Stimulated activated CD8-positive, alpha-beta memory T cell treated with anti-CD3 and anti-CD28 coated beads, Interleukin-15, amount 100 ng/mL, for 4 hours (primary cell): Measurements from ENCODE around the gene SYT1.

Source experiments
- DNase-seq, 2 donors: peaks; one replicate each; pipeline ENCODE4 v3.0.0-alpha.2; 2020; ENCODE audit warnings: low read depth in 2 of 2

The SYT1 gene

DNA sequence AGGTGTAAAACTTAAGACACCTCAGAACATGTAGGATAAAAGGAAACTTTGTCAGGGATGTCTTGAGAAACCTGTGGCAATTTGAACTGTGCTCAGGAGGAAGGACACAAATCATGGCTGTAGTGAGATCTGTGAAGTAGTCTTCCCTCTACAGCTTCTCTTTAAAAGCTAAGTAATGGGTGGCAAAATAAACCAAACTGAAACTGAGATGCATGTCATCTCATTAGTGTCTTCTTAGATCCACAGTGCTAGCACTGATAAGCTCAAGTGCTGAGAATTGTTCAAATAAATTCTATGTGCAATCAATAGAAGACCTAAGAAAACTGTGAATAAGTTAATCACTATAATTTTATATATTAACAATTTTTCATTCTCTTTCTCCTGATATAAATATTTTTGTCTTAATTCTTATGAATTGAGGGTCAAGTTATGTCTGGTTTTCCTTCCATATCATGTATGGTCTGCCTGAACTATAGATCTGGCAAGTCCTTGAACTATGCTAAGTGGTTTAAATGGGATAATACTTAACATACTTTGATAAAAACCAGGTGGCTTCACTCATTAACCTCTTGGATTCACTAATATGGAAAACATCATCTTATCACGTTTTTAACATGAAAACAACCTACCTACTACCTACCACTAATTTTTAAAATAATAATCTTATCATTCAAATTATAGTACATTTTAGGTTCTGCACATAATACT lies 27.2 kb downstream of the SYT1 start:
- DNase-seq, result no peak

DNA sequence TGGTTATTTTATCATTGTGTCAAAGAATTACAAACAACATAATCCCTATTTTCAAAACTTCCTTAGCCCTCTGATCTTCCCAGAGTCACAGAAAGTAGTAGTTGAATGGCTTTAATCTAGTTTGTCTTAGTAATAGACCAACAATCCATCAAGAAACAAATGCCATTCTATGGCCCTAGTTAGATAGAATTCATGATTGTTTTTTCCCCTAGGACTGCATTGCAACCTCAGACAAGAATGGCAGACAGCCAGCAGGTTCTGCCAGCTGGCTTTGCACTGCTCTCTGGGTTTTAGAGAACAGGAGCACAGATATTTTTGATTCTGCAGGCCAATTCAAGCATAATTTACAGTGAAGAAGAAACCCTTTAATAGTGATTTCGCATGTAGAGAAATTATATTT lies 33.8 kb downstream of the SYT1 start:
- no peak for DNase-seq

DNA sequence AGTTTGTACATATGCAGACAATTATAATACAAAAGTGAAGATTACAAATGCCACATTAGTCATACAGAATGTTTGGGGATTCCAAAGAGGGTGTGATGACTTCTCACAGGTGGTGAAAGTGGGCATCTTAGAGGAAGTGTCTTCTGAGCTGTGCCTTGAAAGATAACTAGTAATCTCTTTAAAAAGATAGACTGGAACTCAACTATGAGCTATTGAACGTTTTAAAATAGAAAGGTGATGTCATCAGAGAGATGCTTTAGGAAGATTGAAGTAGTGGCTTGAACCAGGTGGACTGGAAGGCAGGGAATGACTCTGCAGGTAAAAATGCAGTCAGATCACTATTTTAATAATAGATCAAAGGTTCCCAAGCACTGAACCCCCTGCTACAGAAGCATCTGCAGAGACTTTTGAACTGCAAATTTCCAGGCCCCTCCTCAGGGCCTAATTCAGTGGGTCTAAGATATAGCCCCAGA lies 50.3 kb downstream of the SYT1 start:
- no peak for DNase-seq

- DNase-seq, result no peak
Measured at GRCh38 chr12:78916845-78917480, 52.4 kb downstream of the SYT1 start.

- no peak for DNase-seq
Measured at GRCh38 chr12:78917513-78917912, 52.9 kb downstream of the SYT1 start.

- DNase-seq, result no peak
Measured at GRCh38 chr12:78918268-78918667, 53.7 kb downstream of the SYT1 start.

DNA sequence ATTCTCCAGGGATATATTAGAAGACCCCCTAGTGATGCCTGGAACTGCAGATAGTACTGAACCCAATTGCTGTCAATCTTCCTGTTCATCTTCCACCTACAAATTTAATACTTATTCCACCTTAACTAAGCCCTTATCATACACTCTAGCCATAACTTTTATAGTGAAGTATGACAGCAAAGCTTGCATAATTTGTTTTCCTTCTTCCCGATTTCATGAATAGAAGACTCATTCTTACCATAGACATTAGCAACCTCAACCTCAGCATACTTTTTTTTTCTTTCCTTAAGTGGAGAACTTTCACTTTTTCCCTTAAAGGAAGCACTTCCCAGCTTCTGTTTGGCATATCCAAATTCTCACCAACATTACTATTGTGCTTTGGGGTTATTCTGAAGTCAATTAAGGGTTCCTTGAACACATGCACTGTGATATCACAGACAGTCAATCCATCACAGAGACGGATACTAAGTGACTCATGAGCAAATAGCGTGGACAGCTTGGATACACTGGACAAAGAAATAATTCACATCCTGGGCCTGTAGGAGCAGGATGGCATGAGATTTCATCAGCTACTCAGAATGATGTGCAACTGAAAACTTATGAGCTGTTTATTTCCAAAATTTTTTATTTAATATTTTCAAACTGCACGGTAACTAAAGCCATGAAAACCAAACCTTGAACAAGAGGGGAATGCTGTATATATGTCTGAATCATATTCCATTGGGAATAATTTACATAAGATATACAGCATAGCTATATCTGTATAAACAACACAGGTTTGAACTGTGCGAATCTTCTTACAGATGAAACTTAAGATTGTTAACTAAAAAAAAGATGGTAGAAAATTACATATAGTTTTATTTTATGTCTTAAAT lies 63.9 kb downstream of the SYT1 start:
- DNase-seq, result no peak

DNA sequence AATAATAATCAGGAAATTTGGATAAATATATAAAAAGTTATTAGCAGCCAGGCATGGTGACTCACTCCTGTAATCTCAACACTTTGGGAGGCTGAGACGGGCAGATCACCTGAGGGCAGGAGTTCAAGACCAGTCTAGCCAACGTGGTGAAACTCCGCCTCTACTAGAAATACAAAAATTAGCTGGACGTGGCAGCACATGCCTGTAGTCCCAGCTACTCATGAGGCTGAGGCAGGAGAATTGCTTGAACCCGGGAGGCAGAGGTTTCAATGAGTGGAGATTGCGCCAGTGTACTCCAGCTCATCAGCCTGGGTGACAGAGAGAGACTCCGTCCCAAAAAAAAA lies 64.5 kb downstream of the SYT1 start:
- DNase-seq, result no peak

GRCh38 chr12:78931466-78931990 lies 67.0 kb downstream of the SYT1 start:
- no peak for DNase-seq

DNA sequence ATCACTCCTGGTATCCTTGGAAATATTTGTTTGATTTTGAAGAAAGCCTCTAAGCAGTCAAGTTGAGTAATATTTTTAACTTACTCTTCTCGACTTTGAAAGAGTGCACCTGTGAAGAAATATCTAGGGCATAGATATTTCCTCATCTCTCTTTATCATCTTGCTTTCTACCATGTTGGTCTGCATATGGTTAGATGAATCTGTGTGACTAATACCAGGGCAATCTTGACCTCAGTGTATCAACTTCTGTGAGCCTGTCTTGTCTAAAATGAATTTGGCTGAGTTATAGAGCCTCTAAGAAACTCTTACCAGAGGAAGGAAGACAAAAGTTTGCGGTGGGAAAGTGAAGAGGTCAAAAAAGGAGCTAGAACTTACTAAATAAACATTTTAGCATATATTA lies 68.4 kb downstream of the SYT1 start:
- DNase-seq, result no peak

DNA sequence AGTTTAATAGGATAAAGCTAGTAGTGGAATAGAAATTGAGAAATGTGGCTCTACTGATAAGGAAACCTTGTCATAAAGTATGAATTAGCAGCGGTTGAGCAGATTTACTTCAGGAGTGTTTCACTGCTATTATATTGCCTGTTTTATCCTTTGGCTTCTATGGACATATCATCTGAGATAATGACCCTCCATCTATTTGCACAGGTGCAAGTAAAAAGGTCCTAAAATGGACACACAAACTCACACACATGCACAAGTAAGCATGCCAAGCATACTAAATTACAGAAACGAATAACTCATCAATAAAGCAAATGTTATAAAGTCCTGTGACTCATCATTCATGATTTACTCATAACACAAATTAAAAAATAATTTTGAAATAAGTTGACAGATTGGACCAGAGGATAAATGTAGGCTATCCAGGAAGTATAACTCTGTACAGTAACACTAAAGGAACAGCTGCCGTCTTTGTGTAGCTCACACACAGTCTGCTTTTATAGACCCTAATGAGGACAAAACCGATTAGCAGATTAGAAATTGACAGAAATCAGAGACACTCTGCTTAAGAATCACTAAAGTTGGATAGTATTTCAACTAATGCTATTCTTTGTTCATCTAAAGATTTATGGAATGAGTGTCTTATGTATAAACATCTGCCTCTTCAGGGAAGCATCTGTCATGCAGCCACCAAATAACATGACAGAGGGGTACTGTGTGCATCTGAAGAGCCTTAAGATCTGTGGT lies 73.9 kb downstream of the SYT1 start:
- DNase-seq, result no peak

DNA sequence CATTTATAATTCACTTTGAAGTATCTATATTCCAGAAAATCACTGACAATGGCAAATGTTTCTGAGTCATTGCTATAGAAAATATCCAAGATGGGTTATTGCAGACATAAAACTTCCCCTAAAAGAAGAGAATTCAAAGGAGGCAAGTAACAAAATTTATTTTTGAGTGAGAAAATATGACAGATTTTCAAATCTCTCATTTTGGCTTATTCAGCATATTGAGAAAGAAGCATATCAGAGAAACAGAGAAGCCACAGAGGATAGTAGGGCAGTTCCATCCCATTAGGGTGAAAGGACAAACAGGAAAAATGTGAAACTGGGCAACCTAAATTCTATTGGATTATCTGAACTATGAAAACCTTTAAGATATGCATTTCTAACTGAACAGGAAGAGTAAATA lies 85.0 kb downstream of the SYT1 start:
- DNase-seq, result no peak

DNA sequence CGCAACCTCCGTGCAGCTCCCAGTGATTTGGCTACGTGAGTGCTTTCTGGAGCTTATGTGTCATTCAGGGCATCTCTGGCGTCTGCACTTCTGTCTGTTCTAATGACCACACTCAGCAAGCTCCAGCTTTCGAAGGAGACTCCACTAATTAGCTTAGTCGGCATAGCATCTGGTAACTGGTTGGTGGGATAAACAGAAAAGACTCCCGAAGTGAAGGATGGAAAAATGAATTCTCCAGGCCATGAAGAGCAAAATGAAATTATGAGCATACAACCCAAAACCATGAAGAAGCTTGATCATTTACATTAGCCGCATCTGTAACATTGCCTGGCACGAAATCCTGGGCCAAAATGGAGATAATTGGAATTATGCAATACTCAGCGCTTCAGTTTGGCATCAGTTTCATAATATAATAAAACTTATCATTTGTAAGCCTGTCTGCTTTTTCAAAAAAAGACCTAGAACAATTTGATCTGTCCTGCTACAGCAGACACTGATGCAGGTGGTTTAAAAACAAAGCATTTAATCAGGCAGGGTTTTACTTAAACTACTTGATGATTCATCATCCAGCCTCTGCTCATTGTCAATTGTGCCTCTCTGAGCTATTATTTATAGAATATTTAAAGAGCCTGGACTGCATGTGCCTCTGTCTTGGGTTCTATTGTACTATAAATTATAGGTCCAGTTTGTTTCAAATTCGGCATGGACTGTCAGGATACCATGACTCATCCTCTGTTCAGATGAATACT lies 87.4 kb downstream of the SYT1 start:
- no peak for DNase-seq

- no peak for DNase-seq
Measured at GRCh38 chr12:78952552-78952929, 88.0 kb downstream of the SYT1 start.

GRCh38 chr12:78958941-78959340 lies 94.4 kb downstream of the SYT1 start:
- DNase-seq, result no peak

- DNase-seq, result no peak
Measured at GRCh38 chr12:78959556-78959955, 95.0 kb downstream of the SYT1 start.

- DNase-seq, result no peak
Measured at GRCh38 chr12:78961171-78961570, 96.6 kb downstream of the SYT1 start.

DNA sequence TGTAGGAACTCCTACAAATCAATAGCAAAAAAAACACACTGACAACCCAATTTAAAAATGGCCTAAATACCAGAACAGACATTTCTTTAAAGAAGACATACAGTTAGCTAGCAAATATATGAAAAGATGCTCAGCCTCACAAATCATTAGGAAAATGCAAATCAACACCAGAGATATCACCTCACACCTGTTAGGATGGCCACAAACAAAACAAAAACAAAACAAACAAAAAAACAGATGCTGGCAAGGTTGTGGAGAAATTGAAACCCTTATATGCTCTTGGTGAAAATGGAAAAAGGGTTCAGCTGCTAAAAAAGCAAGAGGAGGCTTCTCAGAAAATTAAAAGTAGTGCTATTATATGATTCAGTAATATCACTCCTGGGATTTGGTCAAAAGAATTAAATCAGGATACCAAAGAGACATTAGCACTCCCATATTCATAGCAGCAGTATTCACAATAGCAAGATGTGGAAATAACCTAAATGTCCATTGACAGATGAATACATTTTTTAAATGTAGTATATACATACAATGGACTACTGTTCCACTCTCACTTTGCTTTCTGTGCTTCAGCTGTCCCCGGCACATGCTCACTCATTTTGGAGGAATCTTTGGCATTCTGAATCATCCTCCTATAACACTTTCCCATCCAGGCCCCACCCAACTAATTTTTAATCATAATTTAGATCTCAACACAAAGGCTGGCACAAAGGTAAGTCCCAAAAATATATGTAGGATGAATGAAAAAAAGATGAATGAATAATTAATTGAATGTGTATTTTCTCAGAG lies 99.1 kb downstream of the SYT1 start:
- no peak for DNase-seq

DNA sequence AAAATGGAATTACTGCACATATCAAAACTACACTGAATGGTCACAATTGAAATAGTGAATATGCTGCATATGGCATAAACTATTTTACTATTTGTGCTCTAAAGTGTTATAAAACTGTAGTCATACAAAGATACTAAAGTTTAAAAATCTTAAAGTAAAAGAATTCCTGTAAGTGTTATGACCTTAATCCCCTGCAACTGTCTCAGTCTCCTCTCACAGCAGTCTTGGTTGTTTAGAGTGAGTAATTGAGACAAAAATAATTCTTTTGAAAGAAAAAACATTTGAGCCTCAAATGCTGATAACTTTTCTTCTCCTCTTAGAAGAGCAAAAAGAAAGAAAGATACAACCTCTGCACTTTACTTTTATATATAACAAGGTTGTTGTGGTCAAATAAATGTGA lies 99.9 kb downstream of the SYT1 start:
- no peak for DNase-seq

- no peak for DNase-seq
Measured at GRCh38 chr12:78966062-78966461, 101.5 kb downstream of the SYT1 start.
